Measurements from ENCODE around the gene ELMO3.
A peak's percentile ranks its signal among the peaks of the same experiment; 100 is the strongest.

ELMO3 gene

DNA sequence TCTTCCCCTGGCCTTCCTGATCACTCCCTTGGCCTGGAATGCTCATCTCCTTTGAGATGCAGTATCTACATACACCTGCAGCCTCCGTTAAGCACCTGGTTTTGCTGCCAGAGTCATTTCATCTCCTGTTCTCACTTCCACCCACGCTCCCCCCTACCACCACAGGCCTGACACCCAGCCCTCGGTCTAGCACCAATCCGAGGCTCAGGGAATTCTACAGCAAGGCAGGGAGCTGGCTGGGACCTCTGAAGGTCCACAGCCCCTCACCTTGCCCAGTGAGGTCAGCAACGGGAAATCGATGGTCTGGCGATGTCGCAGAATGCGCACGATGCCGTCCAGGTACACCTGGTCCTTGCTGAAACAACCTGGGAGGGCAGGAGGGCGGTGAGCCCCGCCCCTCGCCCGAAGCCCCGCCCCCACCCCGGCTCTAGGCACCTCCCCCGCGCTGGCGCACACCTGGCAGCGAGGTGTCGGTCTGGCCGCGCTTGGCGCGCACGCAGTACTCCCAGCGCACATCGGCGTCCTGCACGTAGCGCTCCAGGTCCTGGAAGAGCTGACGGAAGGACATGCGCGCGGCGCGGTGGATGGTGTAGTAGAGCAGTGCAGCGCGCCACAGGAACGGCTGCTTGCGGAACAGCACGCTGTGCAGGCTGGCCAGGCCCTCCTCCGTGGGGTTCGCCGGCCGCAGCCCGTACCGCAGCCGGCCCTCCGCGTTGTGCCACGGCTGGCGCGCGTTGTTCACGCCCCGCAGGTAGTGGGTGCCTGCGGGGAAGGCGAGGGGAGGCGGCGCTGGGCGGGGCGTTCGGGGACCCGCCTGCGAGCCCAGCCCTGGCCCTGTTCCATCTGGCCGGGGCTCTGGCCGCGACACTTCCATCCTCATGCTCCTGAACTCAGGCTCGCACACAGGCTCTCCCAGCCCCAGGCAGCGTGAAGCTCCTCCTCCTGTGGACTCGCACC, 20.9 kb upstream of the ELMO3 start:
- peak overlapping the region; percentile 25 for H3K4me3 ChIP-seq (ENCODE audit: low read depth, low read length)
- no peak for DNase-seq (ENCODE audit: low read depth)

- no peak overlapping the region for H3K4me3 ChIP-seq (ENCODE audit: low read depth, low read length)
These were observed 19.4 kb upstream of the ELMO3 start for GRCh38 chr16:67179421-67180080.

GRCh38 chr16:67180166-67180565, 18.8 kb upstream of the ELMO3 start:
- H3K4me3 ChIP-seq (ENCODE audit: low read depth, low read length), result no peak overlapping the region
- no peak for DNase-seq (ENCODE audit: low read depth)

More at GRCh38 chr16:67179421-67180080, 19.4 kb upstream of the ELMO3 start:
- DNase-seq (ENCODE audit: low read depth), result no peak

GRCh38 chr16:67181346-67181745, 17.6 kb upstream of the ELMO3 start:
- H3K4me3 ChIP-seq (ENCODE audit: low read depth, low read length), result peak overlapping the region; percentile 74
- peak; percentile 81 for DNase-seq (ENCODE audit: low read depth)

DNA sequence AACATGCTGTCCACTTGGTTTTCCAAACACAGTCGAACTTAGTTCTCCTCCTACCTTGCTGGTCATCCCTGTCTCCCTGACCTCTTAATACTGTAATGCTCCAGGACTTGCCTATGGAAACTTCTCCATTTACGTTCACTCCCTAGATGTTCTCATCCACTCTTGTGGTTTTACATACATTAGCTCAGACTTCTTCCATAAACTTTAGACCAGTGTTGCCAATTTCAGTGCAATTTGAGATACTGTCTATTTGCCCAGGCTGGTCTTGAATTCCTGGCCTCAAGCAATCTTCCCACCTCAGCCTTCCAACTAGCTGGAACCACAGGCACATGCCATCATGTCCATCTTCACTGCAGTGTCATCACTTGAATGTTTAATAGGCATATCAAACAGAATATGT, 16.6 kb upstream of the ELMO3 start:
- peak overlapping the region; percentile 74 for H3K4me3 ChIP-seq (ENCODE audit: low read depth, low read length)
- DNase-seq (ENCODE audit: low read depth), result no peak

- peak overlapping the region; percentile 74 for H3K4me3 ChIP-seq (ENCODE audit: low read depth, low read length)
- DNase-seq (ENCODE audit: low read depth), result no peak
These were observed 15.7 kb upstream of the ELMO3 start for GRCh38 chr16:67183284-67183626.

DNA sequence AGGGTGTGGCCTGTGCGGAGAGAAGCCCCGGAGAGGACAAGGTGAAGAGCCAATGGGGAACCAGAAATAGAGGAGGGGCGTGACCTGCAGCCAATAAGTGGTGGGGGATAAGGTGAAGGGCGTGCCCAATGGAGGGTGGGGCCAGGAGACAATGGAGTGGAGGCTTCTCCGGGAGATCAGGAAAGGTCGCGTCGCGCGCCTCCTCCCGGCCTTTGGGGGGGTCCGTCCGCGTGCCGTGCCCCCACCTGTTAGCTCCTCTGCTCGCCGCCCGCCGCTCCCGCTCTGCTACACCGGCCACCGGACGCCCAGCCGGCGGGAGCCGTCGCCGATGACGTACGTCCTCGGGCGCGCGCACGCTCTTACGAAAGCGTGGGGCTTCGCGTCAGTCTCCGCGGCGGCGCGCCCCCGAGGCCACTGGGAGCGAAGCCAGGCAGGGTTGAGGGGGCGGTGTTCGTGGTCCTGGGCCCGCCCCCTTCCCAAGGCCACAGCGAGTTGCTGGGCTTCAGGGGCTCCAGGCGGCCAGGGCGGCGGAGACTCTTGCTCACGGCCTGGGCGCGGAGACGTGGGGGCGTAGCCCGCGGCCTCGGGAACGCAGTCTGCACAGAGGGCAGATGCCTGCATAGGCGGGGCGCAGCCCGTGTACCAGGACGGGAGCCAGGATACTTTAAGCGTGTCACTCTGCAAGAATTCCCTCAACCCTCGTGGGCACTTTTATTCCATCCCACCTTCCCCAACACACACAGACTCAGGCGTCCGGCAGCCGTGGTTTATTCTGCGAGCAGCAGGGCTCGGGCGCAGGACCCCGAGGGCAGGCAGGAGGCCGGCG, 15.1 kb upstream of the ELMO3 start, which contains the start of gene MATCAP1:
TSS of gene MATCAP1 (minus strand) at position 337 of the 826 bp plus-strand sequence. CDS start 3,353 bp downstream, outside the sequence.
- DNase-seq (ENCODE audit: low read depth), result peak; percentile 95
- peak within 1 kb of the TSS; percentile 74 for H3K4me3 ChIP-seq (ENCODE audit: low read depth, low read length)

DNA sequence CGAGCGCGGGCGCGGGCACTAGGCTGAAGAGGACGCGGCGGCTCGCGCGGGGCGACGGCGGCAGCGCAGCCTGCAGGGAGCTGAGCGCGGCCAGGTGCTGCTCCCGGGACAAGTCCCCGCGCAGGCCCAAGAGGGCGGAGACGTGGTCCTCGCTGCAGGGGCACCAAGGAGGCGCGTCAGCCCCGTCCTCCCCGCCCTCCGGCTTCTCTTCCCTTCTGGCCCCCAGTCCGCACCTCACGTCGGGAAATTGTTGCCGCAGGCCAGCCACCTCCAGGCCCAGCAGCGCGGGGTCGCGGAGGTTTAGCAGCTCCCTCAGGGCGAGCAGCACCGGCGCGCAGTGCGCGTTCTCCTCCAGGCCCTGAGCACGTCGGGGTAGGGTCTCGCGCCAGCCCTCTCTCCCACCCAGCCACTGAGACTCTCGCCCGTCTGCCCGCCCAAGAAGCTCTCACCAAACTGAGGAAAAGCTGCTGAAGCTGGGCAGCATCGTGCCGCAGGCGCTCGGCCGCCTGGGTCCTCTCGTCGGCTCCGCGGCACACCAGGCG, 14.4 kb upstream of the ELMO3 start:
- peak overlapping the region; percentile 74 for H3K4me3 ChIP-seq (ENCODE audit: low read depth, low read length)
- DNase-seq (ENCODE audit: low read depth), result no peak

DNA sequence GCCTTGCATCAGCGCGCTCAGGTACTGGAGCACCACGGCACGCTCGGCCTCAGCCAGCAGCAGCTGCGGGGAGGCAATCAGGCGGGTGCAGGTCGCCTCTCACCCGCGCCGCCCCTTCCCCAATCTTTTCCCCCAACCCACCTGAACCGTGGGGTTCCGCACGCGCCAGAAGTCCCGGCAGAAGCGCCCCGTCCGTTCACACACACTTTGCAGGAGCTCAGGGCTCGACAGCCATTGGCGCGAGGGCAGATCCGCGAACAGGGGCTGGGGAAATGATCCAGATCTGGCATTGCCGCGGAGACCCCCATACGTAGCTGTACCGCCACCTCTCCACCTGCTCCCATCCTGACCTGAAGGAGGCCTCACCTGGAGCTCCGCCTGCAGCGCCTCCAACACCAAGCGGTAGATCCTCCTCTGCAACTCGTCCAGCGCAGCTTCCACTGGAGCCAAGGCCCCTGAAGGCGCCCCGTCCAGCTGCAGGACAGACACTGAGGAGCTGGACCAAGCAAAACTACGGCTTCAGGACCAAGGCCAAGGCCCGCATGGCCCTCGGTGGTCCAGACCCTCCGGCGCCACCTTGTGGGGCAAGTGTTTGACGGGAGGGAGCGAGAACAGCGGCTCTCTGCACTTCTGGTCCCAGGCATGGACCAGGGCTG, 13.8 kb upstream of the ELMO3 start:
- DNase-seq (ENCODE audit: low read depth), result peak; percentile 71
- peak overlapping the region; percentile 74 for H3K4me3 ChIP-seq (ENCODE audit: low read depth, low read length)

GRCh38 chr16:67185651-67186134, 13.2 kb upstream of the ELMO3 start:
- H3K4me3 ChIP-seq (ENCODE audit: low read depth, low read length), result peak overlapping the region; percentile 17
- DNase-seq (ENCODE audit: low read depth), result no peak

DNA sequence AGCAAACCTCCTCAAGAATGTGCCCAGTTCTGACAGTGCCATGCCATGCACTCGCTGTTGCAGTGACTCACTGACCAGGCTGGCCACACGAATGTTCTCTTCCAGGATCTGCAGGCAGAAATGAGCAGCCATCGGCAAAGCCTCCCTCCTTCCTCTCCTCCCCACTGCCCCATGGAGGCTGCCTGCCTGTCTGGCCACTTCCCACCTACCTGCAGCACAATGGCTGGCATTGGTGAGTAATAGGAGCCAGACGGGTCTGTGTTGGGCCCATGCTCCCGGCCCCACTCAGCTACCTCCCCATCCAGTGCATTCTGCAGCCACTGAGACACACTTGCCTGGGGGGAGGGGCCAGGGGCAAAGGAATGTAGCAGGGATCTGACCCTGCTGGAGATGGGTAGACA, 12.4 kb upstream of the ELMO3 start:
- DNase-seq (ENCODE audit: low read depth), result no peak

GRCh38 chr16:67187175-67187890, 11.6 kb upstream of the ELMO3 start:
- no peak overlapping the region for H3K4me3 ChIP-seq (ENCODE audit: low read depth, low read length)

More for the DNA sequence above, 12.4 kb upstream of the ELMO3 start:
- no peak overlapping the region for H3K4me3 ChIP-seq (ENCODE audit: low read depth, low read length)

DNA sequence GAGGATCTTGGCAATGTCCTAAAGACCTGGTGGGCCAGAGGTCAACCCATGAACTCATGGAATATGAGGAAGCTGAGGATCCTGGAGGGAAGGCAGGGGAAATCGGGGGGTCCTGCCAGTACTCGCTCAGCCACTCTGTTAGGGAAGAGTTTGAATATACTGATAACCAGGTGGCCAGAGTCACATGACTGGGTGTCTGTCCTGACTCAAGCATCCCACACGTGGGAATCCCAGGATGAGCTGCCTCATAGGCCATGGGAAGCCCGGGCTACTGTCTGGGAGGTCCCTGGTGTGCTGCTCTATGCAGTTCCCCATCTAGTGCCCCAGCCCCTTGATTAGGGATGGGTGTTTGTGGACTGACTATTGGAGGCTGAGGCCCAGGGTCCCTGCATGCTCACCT, 10.6 kb upstream of the ELMO3 start:
- DNase-seq (ENCODE audit: low read depth), result no peak

More at GRCh38 chr16:67187175-67187890, 11.6 kb upstream of the ELMO3 start:
- no peak for DNase-seq (ENCODE audit: low read depth)

GRCh38 chr16:67188798-67189197, 10.1 kb upstream of the ELMO3 start:
- DNase-seq (ENCODE audit: low read depth), result no peak
- H3K4me3 ChIP-seq (ENCODE audit: low read depth, low read length), result no peak overlapping the region

More for the DNA sequence above, 10.6 kb upstream of the ELMO3 start:
- H3K4me3 ChIP-seq (ENCODE audit: low read depth, low read length), result no peak overlapping the region

DNA sequence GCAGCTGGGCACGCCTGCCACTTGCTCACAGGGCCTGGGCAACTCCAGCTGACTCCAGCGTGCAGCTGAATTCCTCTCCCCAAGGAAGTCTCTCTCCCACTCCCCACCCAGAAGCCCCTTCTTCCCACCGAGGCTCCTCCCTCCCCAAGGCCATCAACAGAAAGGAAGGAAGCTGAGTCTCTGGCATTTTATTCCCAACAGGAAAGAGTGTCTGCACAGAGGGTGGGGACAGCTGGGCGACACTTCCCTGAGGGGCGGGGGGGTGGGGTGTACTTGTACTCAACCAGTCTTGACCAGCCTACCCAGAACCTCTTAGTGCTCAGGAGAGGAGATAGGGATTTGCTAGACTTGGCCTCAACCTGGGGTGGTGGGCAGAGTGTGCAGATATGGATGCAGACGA, 8.9 kb upstream of the ELMO3 start, which contains the start of gene EXOC3L1:
TSS of gene EXOC3L1 (minus strand) at position 96 of the 400 bp plus-strand sequence. CDS start 460 bp downstream, outside the sequence.
- no peak for DNase-seq (ENCODE audit: low read depth)
- no peak within 1 kb of the TSS for H3K4me3 ChIP-seq (ENCODE audit: low read depth, low read length)

DNA sequence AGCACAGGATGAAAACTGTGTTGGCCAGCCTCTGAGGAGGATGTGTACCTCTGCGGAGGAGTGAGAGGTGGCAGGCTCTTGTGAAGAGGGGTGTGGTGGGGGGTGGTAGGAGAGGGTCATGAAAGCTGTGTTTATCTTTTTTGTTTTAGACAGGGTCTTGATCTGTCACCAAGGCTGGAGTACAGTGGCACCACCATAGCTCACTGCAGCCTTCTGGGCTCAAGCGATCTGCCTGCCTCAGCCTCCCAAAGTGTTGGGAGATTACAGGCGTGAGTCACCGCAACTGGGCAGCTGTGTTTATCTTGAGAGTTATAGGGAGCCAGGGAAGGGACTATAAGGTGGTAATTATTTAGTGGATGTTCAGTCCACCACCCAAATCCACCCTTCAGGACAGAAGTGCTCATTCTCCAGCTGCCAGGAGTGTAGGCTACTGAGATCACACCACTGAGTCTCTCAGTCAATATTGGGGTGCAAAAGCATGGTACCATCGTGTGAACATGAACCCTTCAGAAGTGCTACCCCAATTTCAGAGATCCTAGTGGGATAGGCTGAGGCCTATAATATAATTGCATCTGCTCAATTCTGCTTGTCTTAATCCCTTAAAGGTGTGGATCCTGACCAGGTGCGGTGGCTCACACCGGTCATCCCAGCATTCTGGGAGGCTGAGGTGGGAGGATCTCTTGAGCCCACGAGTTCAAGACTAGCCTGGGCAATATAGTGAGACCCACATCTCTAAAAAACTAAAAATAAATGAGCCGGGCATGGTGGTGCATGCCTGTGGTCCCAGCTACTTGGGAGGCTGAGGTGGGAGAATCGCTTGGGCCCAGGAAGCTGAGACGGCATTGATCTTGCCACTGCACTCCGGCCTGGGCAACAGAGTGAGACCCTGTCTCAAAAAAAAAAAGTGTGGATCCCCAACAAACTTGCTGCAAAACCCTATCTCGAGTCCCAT, 8.2 kb upstream of the ELMO3 start:
- H3K4me3 ChIP-seq (ENCODE audit: low read depth, low read length), result no peak overlapping the region
- no peak for DNase-seq (ENCODE audit: low read depth)

Measured in skeletal muscle cell (primary cell).